ENCODE data around the gene SPRED1.

- TF ChIP-seq CTCF (conservative IDR thresholded peaks at IDR 0.05) (no peak), ZFX (IDR thresholded peaks at IDR 0.05) (no peak)
Observed at GRCh38 chr15:38252481-38253350, at the start of gene SPRED1.

Data from C4-2B (cell line).